H9 (cell line): Measurements from ENCODE around the gene KY. TPM values are rescaled to one million over a fixed set of nuclear protein-coding genes. Genes with fewer than 3 reads are reported as not detected.

ENCODE experiments used
- DNase-seq: peaks from one replicate; pipeline ENCODE4 v3.0.0-alpha.2; 2017
- H2AFZ ChIP-seq: one replicate; pipeline ENCODE4 v1.6.1; 2013; ENCODE audit warnings: mild to moderate bottlenecking, low read length, control low read depth, moderate library complexity
- H2AK5ac ChIP-seq: 2 replicates; pipeline ENCODE4 v1.6.1; 2013; ENCODE audit warnings: low read length, control low read depth, mixed read lengths; ENCODE audit not compliant: insufficient read length
- H2BK120ac ChIP-seq: one replicate; pipeline ENCODE4 v1.6.1; 2013; ENCODE audit warnings: low read depth, mild to moderate bottlenecking, low read length, control low read depth, inconsistent platforms; ENCODE audit not compliant: poor library complexity, severe bottlenecking
- H2BK12ac ChIP-seq: 2 replicates; pipeline ENCODE4 v1.6.1; 2013; ENCODE audit warnings: low read length, control low read depth, mixed read lengths, low read depth; ENCODE audit not compliant: insufficient read length
- H2BK15ac ChIP-seq: 2 replicates; pipeline ENCODE4 v1.6.1; 2013; ENCODE audit warnings: low read depth, low read length, control low read depth
- H2BK20ac ChIP-seq: one replicate; pipeline ENCODE4 v1.6.1; 2013; ENCODE audit warnings: low read depth, mild to moderate bottlenecking, low read length, control low read depth, inconsistent platforms; ENCODE audit not compliant: poor library complexity, severe bottlenecking
- H2BK5ac ChIP-seq: 2 replicates; pipeline ENCODE4 v1.6.1; 2013; ENCODE audit warnings: low read length, control low read depth, mixed read lengths; ENCODE audit not compliant: insufficient read length
- H3K14ac ChIP-seq: 2 replicates; pipeline ENCODE4 v1.6.1; 2013; ENCODE audit warnings: low read length, control low read depth; ENCODE audit not compliant: insufficient read depth
- H3K18ac ChIP-seq: 2 replicates; pipeline ENCODE4 v1.6.1; 2013; ENCODE audit warnings: low read depth, mild to moderate bottlenecking, mixed read lengths, low read length, control low read depth; ENCODE audit not compliant: insufficient read length
- H3K23ac ChIP-seq: 2 replicates; pipeline ENCODE4 v1.6.1; 2013; ENCODE audit warnings: low read length, control low read depth, mixed read lengths, low read depth; ENCODE audit not compliant: insufficient read length
- H3K23me2 ChIP-seq: 2 replicates; pipeline ENCODE4 v1.6.1; 2013; ENCODE audit warnings: low read depth, mild to moderate bottlenecking, mixed read lengths, low read length, control low read depth; ENCODE audit not compliant: insufficient read length, poor library complexity, severe bottlenecking
- H3K27ac ChIP-seq: 2 replicates; pipeline ENCODE4 v1.5.1; 2013; ENCODE audit warnings: low read length, control low read depth, mixed read lengths, low read depth; ENCODE audit not compliant: insufficient read length
- H3K27me3 ChIP-seq: 2 replicates; pipeline ENCODE4 v1.6.1; 2013; ENCODE audit warnings: low read length, control low read depth, inconsistent platforms; ENCODE audit not compliant: insufficient read depth
- H3K4ac ChIP-seq: 2 replicates; pipeline ENCODE4 v1.6.1; 2013; ENCODE audit warnings: low read depth, mild to moderate bottlenecking, control low read depth, inconsistent platforms, low read length, moderate library complexity
- H3K4me1 ChIP-seq: 2 replicates; pipeline ENCODE4 v1.6.1; 2013; ENCODE audit warnings: low read length, control low read depth, inconsistent platforms; ENCODE audit not compliant: insufficient read depth
- H3K4me2 ChIP-seq: 2 replicates; pipeline ENCODE4 v1.6.1; 2013; ENCODE audit warnings: low read length, control low read depth, mixed read lengths; ENCODE audit not compliant: insufficient read length, insufficient read depth
- H3K56ac ChIP-seq: 2 replicates; pipeline ENCODE4 v1.6.1; 2013; ENCODE audit warnings: low read depth, mild to moderate bottlenecking, mixed read lengths, low read length, control low read depth; ENCODE audit not compliant: insufficient read length
- H3K79me1 ChIP-seq: 2 replicates; pipeline ENCODE4 v1.6.1; 2013; ENCODE audit warnings: low read depth, mild to moderate bottlenecking, moderate library complexity, low read length, control low read depth, inconsistent platforms; ENCODE audit not compliant: insufficient read depth, poor library complexity, severe bottlenecking
- H3K79me2 ChIP-seq: 2 replicates; pipeline ENCODE4 v1.6.1; 2013; ENCODE audit warnings: low read length, control low read depth, inconsistent platforms; ENCODE audit not compliant: insufficient read depth
- H3K9ac ChIP-seq: 2 replicates; pipeline ENCODE4 v1.6.1; 2013; ENCODE audit warnings: low read length, control low read depth, mixed read lengths; ENCODE audit not compliant: insufficient read length; ENCODE audit errors: extremely low read depth
- H3K9me3 ChIP-seq: one replicate; pipeline ENCODE4 v1.6.1; 2013; ENCODE audit warnings: low read depth, low read length, inconsistent platforms; ENCODE audit not compliant: control insufficient read depth
- H3T11ph ChIP-seq: one replicate; pipeline ENCODE4 v1.6.1; 2013; ENCODE audit warnings: mild to moderate bottlenecking, low read length, control low read depth, inconsistent platforms
- H4K20me1 ChIP-seq: one replicate; pipeline ENCODE4 v1.6.1; 2013; ENCODE audit not compliant: control insufficient read depth, insufficient read length, insufficient read depth
- H4K5ac ChIP-seq: 2 replicates; pipeline ENCODE4 v1.6.1; 2013; ENCODE audit warnings: low read depth, mild to moderate bottlenecking, mixed read lengths, low read length, control low read depth; ENCODE audit not compliant: insufficient read length
- H4K8ac ChIP-seq: replicated peaks from 2 replicates; pipeline ENCODE4 v1.6.1; 2013; ENCODE audit warnings: low read length, control low read depth, mixed read lengths, low read depth; ENCODE audit not compliant: insufficient read length
- H4K91ac ChIP-seq: 2 replicates; pipeline ENCODE4 v1.6.1; 2013; ENCODE audit warnings: low read depth, mild to moderate bottlenecking, moderate library complexity, mixed read lengths, low read length, control low read depth; ENCODE audit not compliant: insufficient read length
- H3K27ac Mint-ChIP-seq, 3 experiments: 2 replicates in 2 of 3; 3 replicates in 1 of 3; pipeline ENCODE4 v1.8.0; 2020 to 2021; ENCODE audit warnings: mixed read lengths in 3 of 3, mild to moderate bottlenecking in 1 of 3, moderate library complexity in 1 of 3
- H3K27me3 Mint-ChIP-seq: 2 replicates; pipeline ENCODE4 v1.8.0; 2021; ENCODE audit warnings: low read depth, mild to moderate bottlenecking, moderate library complexity, mixed read lengths
- H3K36me3 Mint-ChIP-seq, 3 experiments: 2 replicates in 2 of 3; 3 replicates in 1 of 3; pipeline ENCODE4 v1.8.0; 2020 to 2021; ENCODE audit warnings: low read depth in 3 of 3, mixed read lengths in 3 of 3; ENCODE audit not compliant: insufficient read depth in 1 of 3
- H3K4me1 Mint-ChIP-seq, 2 experiments: 2 replicates each; pipeline ENCODE4 v1.8.0; 2020; ENCODE audit warnings: mixed read lengths in 2 of 2
- H3K4me3 Mint-ChIP-seq, 2 experiments: 2 replicates in 1 of 2; 3 replicates in 1 of 2; pipeline ENCODE4 v1.8.0; 2020 to 2021; ENCODE audit warnings: mild to moderate bottlenecking in 2 of 2, mixed read lengths in 2 of 2, moderate library complexity in 1 of 2
- H3K9me3 Mint-ChIP-seq, 2 experiments: 2 replicates in 1 of 2; 3 replicates in 1 of 2; pipeline ENCODE4 v1.8.0; 2020; ENCODE audit warnings: mild to moderate bottlenecking in 2 of 2, mixed read lengths in 2 of 2, moderate library complexity in 1 of 2
- CTCF ChIP-seq: fragments of 200-600 bp; sonication (generic); conservative IDR thresholded peaks from 3 replicates; pipeline ENCODE4 v1.8.0; 2021; ENCODE audit warnings: antibody characterized with exemption, mild to moderate bottlenecking
- WGBS: extraction: QIAGEN DNeasy Blood & Tissue Kit; methylation state at CpG from one replicate; pipeline ENCODE4 v1.1.7; 2013; ENCODE audit warnings: missing lambda C conversion rate, low lambda C conversion rate, mixed read lengths; ENCODE audit not compliant: insufficient read length; ENCODE audit errors: extremely low coverage; 5-methylcytosine and 5-hydroxymethylcytosine counted together
- total RNA-seq: library from RNA; stranded (reverse); gene quantifications from 2 replicates; pipeline ENCODE4 v1.2.1, GENCODE V29; 2021

KY gene
- total RNA-seq, 1 experiment from 2014 or later = not detected

GRCh38 chr3:134567605-134568004, 83.2 kb downstream of the KY start:
- no peak overlapping the region for H3K18ac ChIP-seq
- Mint-ChIP-seq H3K27me3 (peaks cover 5% of the 10 kb centered on the region), H3K4me1 (peaks cover 7 to 9% of the 10 kb centered on the region in 2 experiments), H3K9me3 (peaks cover 32 to 37% of the 10 kb centered on the region in 2 experiments), H3K36me3 (peaks cover 9 to 30% (median 26%) of the 10 kb centered on the region in 3 experiments), H3K27ac (no peak overlapping the region), H3K4me3 (no peak overlapping the region)
- no peak overlapping the region for H2BK15ac ChIP-seq
- H3K14ac ChIP-seq = no peak overlapping the region
- no peak overlapping the region for H3K56ac ChIP-seq
- no peak overlapping the region for H4K91ac ChIP-seq
- H2AK5ac ChIP-seq = no peak overlapping the region
- no peak overlapping the region for H3K27ac ChIP-seq
- no peak overlapping the region for H2BK5ac ChIP-seq
- no peak overlapping the region for H4K5ac ChIP-seq
- no peaks in the 10 kb centered on the region for H3K23me2 ChIP-seq
- no CpG with 5 or more reads among the region's 4 CpGs for WGBS
- H2BK20ac ChIP-seq = no peak overlapping the region
- no peaks in the 10 kb centered on the region; the same call in 1 of the 2 replicates for H3K79me2 ChIP-seq
- no peaks in the 10 kb centered on the region for H3K9me3 ChIP-seq
- no peak overlapping the region for H3K9ac ChIP-seq
- no peak overlapping the region for H3K4ac ChIP-seq
- DNase-seq = no peak
- no peaks in the 10 kb centered on the region for H3K79me1 ChIP-seq
- no peak overlapping the region for H2AFZ ChIP-seq
- H3K4me2 ChIP-seq = no peak overlapping the region
- no peak overlapping the region for H4K8ac ChIP-seq
- H2BK120ac ChIP-seq = no peak overlapping the region
- no peak for TF ChIP-seq CTCF
- no peak overlapping the region for H3T11ph ChIP-seq
- H3K23ac ChIP-seq = no peak overlapping the region
- H4K20me1 ChIP-seq = no peaks in the 10 kb centered on the region
- H3K4me1 ChIP-seq = no peaks in the 10 kb centered on the region; the same call in 1 of the 2 replicates
- H2BK12ac ChIP-seq = no peak overlapping the region
- no peaks in the 10 kb centered on the region for H3K27me3 ChIP-seq
